SK-N-SH treated with all-trans-retinoic acid at 6 μM for 48 hours (cell line): Measurements from ENCODE around the gene KIF6.

Source experiments
- ATAC-seq: fragments of 200-7000 bp; cut with Tn5 transposase; 3 replicates; pipeline ENCODE4 v1.9.1; 2020; ENCODE audit warnings: mild to moderate bottlenecking, moderate library complexity
- ARNTL ChIP-seq: fragments of 450-650 bp; formaldehyde crosslinking; IDR thresholded peaks from 2 replicates; pipeline ENCODE4 v1.5.0; 2020; ENCODE audit warnings: low read depth, mild to moderate bottlenecking, moderate library complexity, borderline replicate concordance
- CREB5 ChIP-seq: fragments of 250-450 bp; sonication (Bioruptor Pico); IDR thresholded peaks from 2 replicates; pipeline ENCODE4 v1.5.1; 2020; ENCODE audit warnings: low read depth, mild to moderate bottlenecking, moderate library complexity
- ESRRG ChIP-seq: fragments of 250-450 bp; sonication (Bioruptor Pico); IDR thresholded peaks from 2 replicates; pipeline ENCODE4 v1.6.1; 2021; ENCODE audit warnings: mild to moderate bottlenecking
- GLIS3 ChIP-seq: fragments of 250-450 bp; sonication (Bioruptor Pico); IDR thresholded peaks from 2 replicates; pipeline ENCODE4 v1.5.0; 2020; ENCODE audit warnings: mild to moderate bottlenecking, moderate library complexity
- ISL1 ChIP-seq: fragments of 250-450 bp; sonication (Bioruptor Pico); IDR thresholded peaks from 2 replicates; pipeline ENCODE4 v2.1.2; 2022; ENCODE audit warnings: mild to moderate bottlenecking, moderate library complexity
- OSR1 ChIP-seq: fragments of 250-450 bp; sonication (Bioruptor Pico); IDR thresholded peaks from 2 replicates; pipeline ENCODE4 v1.8.0; 2022; ENCODE audit warnings: moderate library complexity, mild to moderate bottlenecking, inconsistent platforms
- PATZ1 ChIP-seq: fragments of 250-450 bp; sonication (Bioruptor Pico); IDR thresholded peaks from 2 replicates; pipeline ENCODE4 v1.8.0; 2020; ENCODE audit warnings: mild to moderate bottlenecking, moderate library complexity, borderline replicate concordance
- POU6F1 ChIP-seq: fragments of 250-450 bp; sonication (Bioruptor Pico); IDR thresholded peaks from 2 replicates; pipeline ENCODE4 v1.8.0; 2021; ENCODE audit warnings: low read depth, mild to moderate bottlenecking, moderate library complexity, borderline replicate concordance
- RARB ChIP-seq: fragments of 250-450 bp; sonication (Bioruptor Pico); IDR thresholded peaks from 2 replicates; pipeline ENCODE4 v1.8.0; 2021; ENCODE audit warnings: mild to moderate bottlenecking, moderate library complexity
- SNAI2 ChIP-seq: fragments of 250-450 bp; sonication (Bioruptor Pico); IDR thresholded peaks from 2 replicates; pipeline ENCODE4 v1.5.0; 2020; ENCODE audit warnings: mild to moderate bottlenecking, moderate library complexity
- TCF4 ChIP-seq: fragments of 250-450 bp; sonication (Bioruptor Pico); IDR thresholded peaks from 2 replicates; pipeline ENCODE4 v1.8.0; 2021; ENCODE audit warnings: mild to moderate bottlenecking, moderate library complexity, borderline replicate concordance
- TOX ChIP-seq: fragments of 250-450 bp; sonication (Bioruptor Pico); IDR thresholded peaks from 2 replicates; pipeline ENCODE4 v1.8.0; 2021; ENCODE audit warnings: mild to moderate bottlenecking, moderate library complexity, borderline replicate concordance
- ZC3H10 ChIP-seq: fragments of 250-450 bp; sonication (Bioruptor Pico); IDR thresholded peaks from 2 replicates; pipeline ENCODE4 v1.5.1; 2021; ENCODE audit warnings: mild to moderate bottlenecking, moderate library complexity
- ZFP3 ChIP-seq: fragments of 250-450 bp; sonication (Bioruptor Pico); IDR thresholded peaks from 2 replicates; pipeline ENCODE4 v1.5.0; 2020; ENCODE audit warnings: mild to moderate bottlenecking, moderate library complexity
- ZFP30 ChIP-seq: fragments of 450-650 bp; formaldehyde crosslinking; IDR thresholded peaks from 2 replicates; pipeline ENCODE4 v1.5.0; 2022; ENCODE audit warnings: mild to moderate bottlenecking, moderate library complexity
- ZNF565 ChIP-seq: fragments of 450-650 bp; formaldehyde crosslinking; conservative IDR thresholded peaks from 2 replicates; pipeline ENCODE4 v1.5.0; 2020; ENCODE audit warnings: low read depth, mild to moderate bottlenecking, moderate library complexity
- ZNF70 ChIP-seq: fragments of 450-650 bp; formaldehyde crosslinking; IDR thresholded peaks from 2 replicates; pipeline ENCODE4 v1.5.0; 2020; ENCODE audit warnings: mild to moderate bottlenecking, moderate library complexity
- TF ChIP-seq, protein P1 (sequence below): fragments of 250-450 bp; sonication (Bioruptor Pico); IDR thresholded peaks from 2 replicates; pipeline ENCODE4 v1.5.1; 2021; ENCODE audit warnings: mild to moderate bottlenecking, moderate library complexity

The KIF6 gene

DNA sequence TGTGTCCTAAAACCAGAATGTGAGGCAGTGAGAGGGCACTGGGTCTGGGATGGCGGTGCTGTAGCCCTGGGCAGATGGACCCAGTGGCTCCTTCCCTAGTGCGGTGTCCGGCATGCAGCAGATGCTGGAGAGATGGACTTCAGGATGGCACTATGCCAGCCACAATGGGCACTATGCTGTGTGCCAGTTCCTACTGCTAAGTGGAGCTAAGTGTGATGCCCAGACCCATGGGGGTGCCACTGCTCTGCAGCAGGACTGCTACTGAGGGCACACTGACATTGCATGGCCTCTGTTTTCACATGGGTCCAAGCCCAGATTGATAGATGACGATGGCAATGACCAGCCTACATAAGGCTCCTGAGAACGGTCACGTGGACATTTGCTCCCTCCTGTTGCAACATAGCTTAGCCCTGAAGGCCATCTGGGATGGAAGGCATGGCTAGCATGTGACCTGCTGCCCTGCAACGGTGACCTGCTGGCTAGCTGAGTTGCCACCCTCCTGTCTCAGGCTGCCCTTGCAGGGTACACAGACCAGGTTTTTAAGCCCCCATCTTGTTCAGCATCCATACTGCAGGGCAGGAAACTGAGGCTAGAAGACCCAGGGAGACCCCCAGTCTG lies 371.4 kb downstream of the KIF6 start:
- ATAC-seq = no peak
- TF ChIP-seq CREB5 (no peak), ESRRG (CRISPR knock-in tag) (no peak)
- TF ChIP-seq, protein P1, sequence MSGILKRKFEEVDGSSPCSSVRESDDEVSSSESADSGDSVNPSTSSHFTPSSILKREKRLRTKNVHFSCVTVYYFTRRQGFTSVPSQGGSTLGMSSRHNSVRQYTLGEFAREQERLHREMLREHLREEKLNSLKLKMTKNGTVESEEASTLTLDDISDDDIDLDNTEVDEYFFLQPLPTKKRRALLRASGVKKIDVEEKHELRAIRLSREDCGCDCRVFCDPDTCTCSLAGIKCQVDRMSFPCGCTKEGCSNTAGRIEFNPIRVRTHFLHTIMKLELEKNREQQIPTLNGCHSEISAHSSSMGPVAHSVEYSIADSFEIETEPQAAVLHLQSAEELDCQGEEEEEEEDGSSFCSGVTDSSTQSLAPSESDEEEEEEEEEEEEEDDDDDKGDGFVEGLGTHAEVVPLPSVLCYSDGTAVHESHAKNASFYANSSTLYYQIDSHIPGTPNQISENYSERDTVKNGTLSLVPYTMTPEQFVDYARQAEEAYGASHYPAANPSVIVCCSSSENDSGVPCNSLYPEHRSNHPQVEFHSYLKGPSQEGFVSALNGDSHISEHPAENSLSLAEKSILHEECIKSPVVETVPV (CRISPR knock-in tag) = no peak

DNA sequence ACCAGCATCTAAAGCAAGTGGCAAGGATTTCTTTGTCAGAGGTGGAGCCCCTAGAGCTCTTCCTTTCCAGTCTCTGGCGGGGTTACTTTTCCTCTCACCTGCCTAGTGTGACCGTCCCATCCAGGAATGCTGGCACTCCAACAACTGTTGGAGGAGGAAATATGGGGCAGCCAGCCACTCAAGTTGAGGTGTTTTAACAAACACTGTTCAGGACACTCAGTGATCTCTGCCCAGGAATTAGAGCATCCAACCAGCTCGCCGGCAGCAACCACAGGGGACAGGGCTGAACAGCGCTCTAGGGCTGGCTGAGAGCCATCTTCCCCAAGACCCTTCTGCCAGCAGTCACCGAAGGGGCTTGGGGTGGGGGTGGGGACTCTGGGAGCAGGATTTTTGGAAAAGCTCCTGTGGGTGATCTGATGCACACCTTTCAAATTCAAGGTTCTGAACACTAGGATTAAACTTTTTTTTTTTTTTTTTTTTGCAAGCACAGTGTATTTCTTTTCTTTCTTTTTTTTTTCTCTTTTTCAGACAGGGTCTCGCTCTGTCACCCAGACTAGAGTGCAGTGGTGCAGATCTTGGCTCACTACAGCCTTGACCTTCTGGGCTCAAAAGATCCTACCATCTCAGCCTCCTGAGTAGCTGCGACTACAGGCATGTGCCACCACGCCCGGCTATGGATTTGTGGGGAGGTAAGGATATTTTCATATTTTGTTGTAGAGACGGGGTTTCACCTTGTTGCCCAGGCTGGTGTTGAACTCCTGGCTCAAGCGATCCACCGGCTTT lies 374.3 kb downstream of the KIF6 start:
- no peak for TF ChIP-seq TOX (CRISPR knock-in tag)
- no peak for TF ChIP-seq ZC3H10 (CRISPR knock-in tag)
- no peak for TF ChIP-seq ZFP30 (CRISPR knock-in tag)
- TF ChIP-seq ISL1 (CRISPR knock-in tag) = no peak
- TF ChIP-seq ZNF70 (CRISPR knock-in tag) = no peak
- TF ChIP-seq SNAI2 (CRISPR knock-in tag) = no peak
- TF ChIP-seq ZNF565 = no peak
- TF ChIP-seq ZFP3 (CRISPR knock-in tag) = no peak
- TF ChIP-seq PATZ1 = no peak
- TF ChIP-seq, all 23 proteins: peak for 0
- no peak for ATAC-seq

DNA sequence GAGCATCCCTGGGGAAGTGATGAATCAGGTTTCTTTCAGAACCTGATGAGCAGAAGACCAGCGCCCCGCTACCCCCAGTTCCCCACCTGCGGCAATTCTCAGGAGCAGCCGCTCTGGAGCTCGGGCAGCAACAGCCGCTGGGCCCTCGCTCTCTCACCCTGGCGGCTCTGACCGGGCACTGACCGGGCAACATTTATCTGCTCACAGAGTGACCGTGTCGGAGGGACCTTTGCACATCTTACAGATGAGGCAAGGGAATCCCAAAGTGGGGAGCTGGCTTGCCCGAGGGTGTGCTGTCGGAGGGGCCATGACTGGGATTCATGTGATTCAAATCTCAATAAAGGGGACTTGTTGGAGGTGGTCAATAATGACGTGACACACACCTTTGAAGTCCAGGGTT lies 376.5 kb downstream of the KIF6 start:
- no peak for TF ChIP-seq ZC3H10 (CRISPR knock-in tag)
- ATAC-seq = no peak

DNA sequence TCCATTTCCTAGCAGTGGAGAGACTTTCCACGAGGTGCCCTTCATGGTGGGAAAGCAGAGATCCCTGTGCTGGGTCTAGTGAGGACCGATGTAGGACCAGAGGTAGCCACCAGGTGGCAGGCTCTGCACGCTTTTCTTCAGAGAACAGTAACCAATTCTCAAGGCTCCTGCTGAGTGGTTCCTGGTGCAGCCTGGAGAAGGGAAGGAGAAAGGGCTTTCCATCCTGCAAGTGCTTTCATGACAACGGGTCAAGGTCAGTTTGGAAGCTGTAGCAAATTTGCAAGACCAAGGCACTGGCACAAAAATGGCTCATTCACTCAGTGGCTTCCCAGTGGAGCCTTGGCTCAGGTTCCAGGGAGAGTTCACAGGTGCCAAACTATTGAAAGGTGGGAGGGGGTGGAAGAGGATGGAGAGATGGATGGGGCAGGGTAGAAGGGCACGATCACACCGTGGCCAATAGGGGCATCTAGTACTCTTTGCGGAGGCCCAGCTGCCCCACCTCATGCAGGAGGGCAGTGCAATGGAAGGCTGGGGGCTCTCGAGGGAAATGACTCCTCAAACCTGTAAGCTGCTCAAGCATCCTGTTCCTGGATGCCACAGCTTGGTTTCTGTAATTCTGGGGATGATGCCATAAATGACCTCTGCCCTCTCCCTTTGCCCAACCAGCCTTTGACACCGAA lies 377.2 kb downstream of the KIF6 start:
- peak; percentile 96 for ATAC-seq
- TF ChIP-seq ARNTL (no peak), GLIS3 (CRISPR knock-in tag) (no peak), ESRRG (CRISPR knock-in tag) (no peak), ISL1 (CRISPR knock-in tag) (no peak), ZFP30 (CRISPR knock-in tag) (no peak), ZNF565 (no peak), RARB (no peak), TOX (CRISPR knock-in tag) (no peak), SNAI2 (CRISPR knock-in tag) (no peak), PATZ1 (no peak), OSR1 (no peak)
- TF ChIP-seq, all 23 proteins: peak for 0

- ATAC-seq = no peak
- TF ChIP-seq ESRRG (CRISPR knock-in tag) (no peak), ZC3H10 (CRISPR knock-in tag) (no peak), CREB5 (no peak), ZFP3 (CRISPR knock-in tag) (no peak), POU6F1 (no peak), OSR1 (no peak), ZNF70 (CRISPR knock-in tag) (no peak), TCF4 (CRISPR knock-in tag) (no peak), ZNF565 (no peak), GLIS3 (CRISPR knock-in tag) (no peak)
- TF ChIP-seq, protein P1 (CRISPR knock-in tag) = no peak
Observed at GRCh38 chr6:39347206-39347605, 378.0 kb downstream of the KIF6 start.
